Liver (tissue), 9 donors: Measurements from ENCODE around the gene PLIN1. TPM values are rescaled to one million over a fixed set of nuclear protein-coding genes. Genes with fewer than 3 reads are reported as not detected.

Source experiments
- DNase-seq: peaks from one replicate; pipeline ENCODE4 v3.0.0-alpha.2; 2017; ENCODE audit warnings: low spot score
- H3K27ac ChIP-seq, 2 donors: one replicate each; pipeline ENCODE4 v1.7.0; 2013; ENCODE audit warnings: inconsistent platforms in 2 of 2, low read length in 2 of 2, control low read depth in 1 of 2, low read depth in 1 of 2, mild to moderate bottlenecking in 1 of 2
- H3K27me3 ChIP-seq, 4 donors: one replicate each; pipeline versions ENCODE4 v1.6.1 to v1.7.0; 2013; ENCODE audit warnings: low read length in 3 of 4, inconsistent platforms in 1 of 4, mild to moderate bottlenecking in 1 of 4, moderate library complexity in 1 of 4; ENCODE audit not compliant: control insufficient read depth in 4 of 4, insufficient read depth in 4 of 4
- H3K36me3 ChIP-seq, 4 donors: one replicate each; pipeline versions ENCODE4 v1.6.1 to v1.7.0; 2013; ENCODE audit warnings: low read length in 3 of 4, mild to moderate bottlenecking in 3 of 4, low read depth in 1 of 4, moderate library complexity in 1 of 4; ENCODE audit not compliant: control insufficient read depth in 4 of 4, insufficient read depth in 3 of 4
- H3K4me1 ChIP-seq, 4 donors: one replicate each; pipeline versions ENCODE4 v1.6.1 to v1.7.0; 2013; ENCODE audit warnings: low read length in 3 of 4, mild to moderate bottlenecking in 3 of 4, moderate library complexity in 1 of 4; ENCODE audit not compliant: control insufficient read depth in 4 of 4, insufficient read depth in 4 of 4
- H3K4me3 ChIP-seq, 3 donors: one replicate each; pipeline versions ENCODE4 v1.6.1 to v1.7.0; 2013; ENCODE audit warnings: low read length in 3 of 3, control low read depth in 1 of 3, low read depth in 1 of 3, mild to moderate bottlenecking in 1 of 3
- H3K9ac ChIP-seq, 2 donors: one replicate each; pipeline ENCODE4 v1.7.0; 2013; ENCODE audit warnings: low read length in 2 of 2, mild to moderate bottlenecking in 2 of 2, moderate library complexity in 2 of 2, control low read depth in 1 of 2, low read depth in 1 of 2
- H3K9me3 ChIP-seq, 4 donors: one replicate each; pipeline versions ENCODE4 v1.6.1 to v1.7.0; 2013; ENCODE audit warnings: low read length in 3 of 4; ENCODE audit not compliant: control insufficient read depth in 4 of 4
- FOXA1 ChIP-seq: IDR thresholded peaks from 2 replicates; pipeline ENCODE4 v1.6.1; 2016; ENCODE audit warnings: antibody characterized with exemption
- FOXA2 ChIP-seq: IDR thresholded peaks from 2 replicates; pipeline ENCODE4 v1.6.1; 2016; ENCODE audit warnings: antibody characterized with exemption
- HNF4A ChIP-seq, 2 donors: conservative IDR thresholded peaks; 2 replicates each; pipeline ENCODE4 v1.6.1; 2016; ENCODE audit warnings: antibody characterized with exemption in 2 of 2, mild to moderate bottlenecking in 2 of 2
- HNF4G ChIP-seq: IDR thresholded peaks from 2 replicates; pipeline ENCODE4 v1.6.1; 2016; ENCODE audit warnings: antibody characterized with exemption
- NR2F2 ChIP-seq: IDR thresholded peaks from 2 replicates; pipeline ENCODE4 v1.6.1; 2016; ENCODE audit warnings: antibody characterized with exemption
- RXRA ChIP-seq, 2 donors: IDR thresholded peaks; 2 replicates each; pipeline ENCODE4 v1.6.1; 2017 to 2018; ENCODE audit warnings: antibody characterized with exemption in 2 of 2, mild to moderate bottlenecking in 1 of 2
- TAF1 ChIP-seq: conservative IDR thresholded peaks from 2 replicates; pipeline ENCODE4 v1.6.1; 2016; ENCODE audit warnings: antibody characterized with exemption, mild to moderate bottlenecking
- YY1 ChIP-seq: IDR thresholded peaks from 2 replicates; pipeline ENCODE4 v1.6.1; 2016; ENCODE audit warnings: antibody characterized with exemption, mild to moderate bottlenecking
- WGBS: extraction: QIAGEN DNeasy Blood & Tissue Kit; methylation state at CpG from one replicate; pipeline ENCODE4 v1.1.7; 2013; 5-methylcytosine and 5-hydroxymethylcytosine counted together
- polyA plus RNA-seq, 2 donors: library from polyadenylated mRNA; stranded (reverse) in 1 of 2; unstranded in 1 of 2; fragments of 200-250 nt in 1 of 2; fragments of >200 nt in 1 of 2; fragmentation: Nextera tagmentation in 1 of 2; extraction: Ambion mirVana in 1 of 2; gene quantifications; one replicate each; pipeline versions ENCODE4 v1.2.1 to v1.2.3, GENCODE V29; 2013 to 2015
- total RNA-seq, 2 donors: library from RNA; depleted of rRNA; stranded (reverse); fragments of >200 nt; gene quantifications; one replicate each; pipeline ENCODE4 v1.2.3, GENCODE V29; 2014
- TF ChIP-seq, protein P1 (sequence below): fragments of 150-350 bp; IDR thresholded peaks from 2 replicates; pipeline ENCODE4 v1.5.1; 2017; ENCODE audit warnings: improper control_type of control experiment, low read depth, low read length; ENCODE audit not compliant: missing input control
- TF ChIP-seq, protein P2 (sequence below): IDR thresholded peaks from 2 replicates; pipeline ENCODE4 v1.6.1; 2016; ENCODE audit warnings: antibody characterized with exemption
- TF ChIP-seq, protein P3 (sequence below): IDR thresholded peaks from 2 replicates; pipeline ENCODE4 v1.6.1; 2016; ENCODE audit warnings: antibody characterized with exemption, mild to moderate bottlenecking
- TF ChIP-seq, protein P4 (sequence below): IDR thresholded peaks from 2 replicates; pipeline ENCODE4 v1.6.1; 2016; ENCODE audit warnings: antibody characterized with exemption
- TF ChIP-seq, protein P5 (sequence below): IDR thresholded peaks from 2 replicates; pipeline ENCODE4 v1.6.1; 2016; ENCODE audit warnings: antibody characterized with exemption
- donor health status: healthy.
- donor health status: healthy.
- donor health status: healthy.
- donor health status: healthy.
- donor health status: healthy.

The PLIN1 gene
- total and polyA plus RNA-seq, 4 donors = 10.2 to 46.0 (median 13.3) TPM

DNA sequence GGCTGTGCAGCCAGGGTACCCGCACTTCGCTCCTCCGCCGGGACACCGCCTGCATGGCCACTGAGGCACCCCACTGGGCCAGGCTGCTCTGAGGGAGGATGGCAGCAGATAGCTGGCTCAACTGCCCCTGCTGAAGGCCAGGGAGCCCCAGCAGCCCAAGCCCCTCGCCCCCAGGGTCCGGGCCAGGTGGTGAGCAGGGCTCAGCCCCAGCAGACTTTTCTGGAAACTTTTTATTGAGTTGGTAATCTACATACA, 11.5 kb downstream of the PLIN1 start:
- Histone ChIP-seq H3K9ac (no peak overlapping the region), H3K27me3 (no peaks in the 10 kb centered on the region), H3K36me3 (peaks cover 0 to 11% (median 1%) of the 10 kb centered on the region in 4 donors), H3K27ac (no peak overlapping the region), H3K9me3 (no peaks in the 10 kb centered on the region), H3K4me3 (no peak overlapping the region), H3K4me1 (peaks cover 0 to 2% (median 0%) of the 10 kb centered on the region in 4 donors)
- 97% methylated on average over 7 of the region's 7 CpGs for WGBS
- no peak for DNase-seq
- TF ChIP-seq, protein P1, sequence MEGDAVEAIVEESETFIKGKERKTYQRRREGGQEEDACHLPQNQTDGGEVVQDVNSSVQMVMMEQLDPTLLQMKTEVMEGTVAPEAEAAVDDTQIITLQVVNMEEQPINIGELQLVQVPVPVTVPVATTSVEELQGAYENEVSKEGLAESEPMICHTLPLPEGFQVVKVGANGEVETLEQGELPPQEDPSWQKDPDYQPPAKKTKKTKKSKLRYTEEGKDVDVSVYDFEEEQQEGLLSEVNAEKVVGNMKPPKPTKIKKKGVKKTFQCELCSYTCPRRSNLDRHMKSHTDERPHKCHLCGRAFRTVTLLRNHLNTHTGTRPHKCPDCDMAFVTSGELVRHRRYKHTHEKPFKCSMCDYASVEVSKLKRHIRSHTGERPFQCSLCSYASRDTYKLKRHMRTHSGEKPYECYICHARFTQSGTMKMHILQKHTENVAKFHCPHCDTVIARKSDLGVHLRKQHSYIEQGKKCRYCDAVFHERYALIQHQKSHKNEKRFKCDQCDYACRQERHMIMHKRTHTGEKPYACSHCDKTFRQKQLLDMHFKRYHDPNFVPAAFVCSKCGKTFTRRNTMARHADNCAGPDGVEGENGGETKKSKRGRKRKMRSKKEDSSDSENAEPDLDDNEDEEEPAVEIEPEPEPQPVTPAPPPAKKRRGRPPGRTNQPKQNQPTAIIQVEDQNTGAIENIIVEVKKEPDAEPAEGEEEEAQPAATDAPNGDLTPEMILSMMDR = no peak
- TF ChIP-seq FOXA1 (no peak), HNF4A (conservative IDR thresholded peaks at IDR 0.05) (no peak)

DNA sequence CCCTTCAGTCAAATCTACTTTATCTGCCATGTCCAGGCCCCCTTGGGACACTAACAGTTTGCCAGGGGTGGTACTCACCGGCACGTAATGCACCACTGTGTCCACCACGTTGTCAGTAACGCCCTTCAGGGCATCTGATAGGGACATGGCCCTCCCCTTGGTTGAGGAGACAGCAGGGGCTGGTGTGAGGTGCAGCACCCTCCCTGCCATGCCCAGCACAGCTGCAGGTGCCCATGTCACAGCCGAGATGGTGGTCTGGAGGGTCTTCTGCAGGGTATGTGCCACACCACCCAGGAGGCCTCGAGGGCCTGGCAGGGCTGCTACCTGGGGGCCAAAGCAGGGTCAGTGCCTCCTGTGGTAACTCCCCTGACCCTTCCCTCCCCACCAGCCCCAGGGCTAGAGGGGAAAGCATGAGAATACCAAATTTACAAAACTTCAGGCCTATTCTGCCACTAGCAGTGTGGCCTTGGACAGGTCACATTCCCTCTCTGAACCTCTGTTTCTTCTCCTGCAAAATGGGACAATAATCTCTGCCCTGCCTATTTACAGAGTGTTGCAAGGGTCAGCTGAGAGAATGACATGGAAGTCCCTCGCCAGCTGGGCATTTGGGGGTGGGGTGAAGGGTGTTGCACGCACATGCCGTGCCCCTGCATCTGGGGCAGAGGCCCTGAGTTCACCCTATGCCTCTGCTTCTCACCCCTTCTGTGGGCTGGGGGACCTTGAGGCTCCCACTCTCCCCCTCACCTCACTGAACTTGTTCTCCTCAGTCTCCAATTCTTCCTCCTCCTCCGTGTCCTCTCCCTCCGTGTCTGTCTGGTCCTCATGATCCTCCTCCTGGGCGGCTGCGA, 12.1 kb downstream of the PLIN1 start:
- peaks cover 0 to 11% (median 1%) of the 10 kb centered on the region in 4 donors for H3K36me3 ChIP-seq
- no peaks in the 10 kb centered on the region for H3K27me3 ChIP-seq
- no peak overlapping the region for H3K9ac ChIP-seq
- H3K4me1 ChIP-seq = peaks cover 0 to 2% (median 0%) of the 10 kb centered on the region in 4 donors
- H3K9me3 ChIP-seq = no peaks in the 10 kb centered on the region
- H3K27ac ChIP-seq = no peak overlapping the region
- TF ChIP-seq NR2F2 = no peak
- no peak for TF ChIP-seq YY1
- TF ChIP-seq FOXA1 = no peak
- H3K4me3 ChIP-seq = no peak overlapping the region
- no peak for DNase-seq
- WGBS = 90% methylated on average over 13 of the region's 13 CpGs

DNA sequence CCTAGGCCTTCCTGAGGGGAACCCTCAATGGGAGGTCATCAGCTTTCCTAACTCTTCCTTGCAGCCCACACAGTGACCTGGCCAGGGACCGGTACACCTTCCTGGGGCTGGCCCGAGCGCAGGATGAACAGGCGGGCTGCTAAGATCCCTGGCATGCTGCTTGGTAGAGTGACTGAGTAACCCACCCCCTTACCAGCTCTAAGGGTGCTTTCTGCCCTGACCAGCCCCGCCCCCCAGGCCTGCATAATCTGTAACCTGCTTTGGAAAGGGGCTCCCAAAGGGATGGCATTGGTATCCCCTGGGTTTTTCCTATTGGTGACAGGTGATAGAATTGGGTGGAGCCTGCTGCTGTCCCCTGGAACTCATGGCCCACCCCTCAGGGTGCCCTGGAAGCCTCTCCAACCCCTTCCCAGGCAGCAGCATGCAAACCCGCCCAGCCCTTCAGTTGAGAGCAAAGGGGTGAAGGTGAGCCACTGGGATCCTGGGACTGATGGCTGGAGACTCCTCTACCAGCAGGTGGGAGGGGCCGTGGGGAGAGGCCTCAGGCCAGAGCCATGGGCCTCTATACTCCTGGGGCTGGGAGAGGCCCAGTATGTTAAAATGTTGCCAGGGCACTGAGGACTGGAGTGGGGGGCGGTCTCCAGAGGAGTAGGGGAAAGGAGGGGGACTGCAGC, 12.8 kb downstream of the PLIN1 start:
- Histone ChIP-seq H3K9me3 (no peaks in the 10 kb centered on the region), H3K9ac (no peak overlapping the region), H3K36me3 (peaks cover 0 to 10% (median 1%) of the 10 kb centered on the region in 4 donors), H3K4me3 (no peak overlapping the region), H3K4me1 (peaks cover 0 to 2% (median 0%) of the 10 kb centered on the region in 4 donors), H3K27me3 (no peaks in the 10 kb centered on the region), H3K27ac (peak overlapping the region in 1 of 2 donors; percentile 35)
- no peak for DNase-seq
- TF ChIP-seq HNF4G (no peak), NR2F2 (no peak), RXRA (IDR thresholded peaks at IDR 0.05) (no peak), FOXA1 (no peak), TAF1 (no peak), FOXA2 (no peak)
- TF ChIP-seq, protein P2, sequence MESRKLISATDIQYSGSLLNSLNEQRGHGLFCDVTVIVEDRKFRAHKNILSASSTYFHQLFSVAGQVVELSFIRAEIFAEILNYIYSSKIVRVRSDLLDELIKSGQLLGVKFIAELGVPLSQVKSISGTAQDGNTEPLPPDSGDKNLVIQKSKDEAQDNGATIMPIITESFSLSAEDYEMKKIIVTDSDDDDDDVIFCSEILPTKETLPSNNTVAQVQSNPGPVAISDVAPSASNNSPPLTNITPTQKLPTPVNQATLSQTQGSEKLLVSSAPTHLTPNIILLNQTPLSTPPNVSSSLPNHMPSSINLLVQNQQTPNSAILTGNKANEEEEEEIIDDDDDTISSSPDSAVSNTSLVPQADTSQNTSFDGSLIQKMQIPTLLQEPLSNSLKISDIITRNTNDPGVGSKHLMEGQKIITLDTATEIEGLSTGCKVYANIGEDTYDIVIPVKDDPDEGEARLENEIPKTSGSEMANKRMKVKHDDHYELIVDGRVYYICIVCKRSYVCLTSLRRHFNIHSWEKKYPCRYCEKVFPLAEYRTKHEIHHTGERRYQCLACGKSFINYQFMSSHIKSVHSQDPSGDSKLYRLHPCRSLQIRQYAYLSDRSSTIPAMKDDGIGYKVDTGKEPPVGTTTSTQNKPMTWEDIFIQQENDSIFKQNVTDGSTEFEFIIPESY = no peak
- TF ChIP-seq, protein P3, sequence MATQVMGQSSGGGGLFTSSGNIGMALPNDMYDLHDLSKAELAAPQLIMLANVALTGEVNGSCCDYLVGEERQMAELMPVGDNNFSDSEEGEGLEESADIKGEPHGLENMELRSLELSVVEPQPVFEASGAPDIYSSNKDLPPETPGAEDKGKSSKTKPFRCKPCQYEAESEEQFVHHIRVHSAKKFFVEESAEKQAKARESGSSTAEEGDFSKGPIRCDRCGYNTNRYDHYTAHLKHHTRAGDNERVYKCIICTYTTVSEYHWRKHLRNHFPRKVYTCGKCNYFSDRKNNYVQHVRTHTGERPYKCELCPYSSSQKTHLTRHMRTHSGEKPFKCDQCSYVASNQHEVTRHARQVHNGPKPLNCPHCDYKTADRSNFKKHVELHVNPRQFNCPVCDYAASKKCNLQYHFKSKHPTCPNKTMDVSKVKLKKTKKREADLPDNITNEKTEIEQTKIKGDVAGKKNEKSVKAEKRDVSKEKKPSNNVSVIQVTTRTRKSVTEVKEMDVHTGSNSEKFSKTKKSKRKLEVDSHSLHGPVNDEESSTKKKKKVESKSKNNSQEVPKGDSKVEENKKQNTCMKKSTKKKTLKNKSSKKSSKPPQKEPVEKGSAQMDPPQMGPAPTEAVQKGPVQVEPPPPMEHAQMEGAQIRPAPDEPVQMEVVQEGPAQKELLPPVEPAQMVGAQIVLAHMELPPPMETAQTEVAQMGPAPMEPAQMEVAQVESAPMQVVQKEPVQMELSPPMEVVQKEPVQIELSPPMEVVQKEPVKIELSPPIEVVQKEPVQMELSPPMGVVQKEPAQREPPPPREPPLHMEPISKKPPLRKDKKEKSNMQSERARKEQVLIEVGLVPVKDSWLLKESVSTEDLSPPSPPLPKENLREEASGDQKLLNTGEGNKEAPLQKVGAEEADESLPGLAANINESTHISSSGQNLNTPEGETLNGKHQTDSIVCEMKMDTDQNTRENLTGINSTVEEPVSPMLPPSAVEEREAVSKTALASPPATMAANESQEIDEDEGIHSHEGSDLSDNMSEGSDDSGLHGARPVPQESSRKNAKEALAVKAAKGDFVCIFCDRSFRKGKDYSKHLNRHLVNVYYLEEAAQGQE = no peak
- TF ChIP-seq, protein P1 = no peak
- TF ChIP-seq, protein P4, sequence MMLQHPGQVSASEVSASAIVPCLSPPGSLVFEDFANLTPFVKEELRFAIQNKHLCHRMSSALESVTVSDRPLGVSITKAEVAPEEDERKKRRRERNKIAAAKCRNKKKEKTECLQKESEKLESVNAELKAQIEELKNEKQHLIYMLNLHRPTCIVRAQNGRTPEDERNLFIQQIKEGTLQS = no peak
- TF ChIP-seq, protein P5, sequence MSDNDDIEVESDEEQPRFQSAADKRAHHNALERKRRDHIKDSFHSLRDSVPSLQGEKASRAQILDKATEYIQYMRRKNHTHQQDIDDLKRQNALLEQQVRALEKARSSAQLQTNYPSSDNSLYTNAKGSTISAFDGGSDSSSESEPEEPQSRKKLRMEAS = no peak
- 96% methylated on average over 8 of the region's 8 CpGs for WGBS
